ENCODE measurements around the gene SAAL1. TPM values are rescaled to one million over a fixed set of nuclear protein-coding genes. Genes with fewer than 3 reads are reported as not detected.
"Not testable (repeated sequence)": the region's sequence is repeated elsewhere in the genome, so short reads cannot be mapped to it uniquely, and the experiment has no call there.

Gene SAAL1, protein sequence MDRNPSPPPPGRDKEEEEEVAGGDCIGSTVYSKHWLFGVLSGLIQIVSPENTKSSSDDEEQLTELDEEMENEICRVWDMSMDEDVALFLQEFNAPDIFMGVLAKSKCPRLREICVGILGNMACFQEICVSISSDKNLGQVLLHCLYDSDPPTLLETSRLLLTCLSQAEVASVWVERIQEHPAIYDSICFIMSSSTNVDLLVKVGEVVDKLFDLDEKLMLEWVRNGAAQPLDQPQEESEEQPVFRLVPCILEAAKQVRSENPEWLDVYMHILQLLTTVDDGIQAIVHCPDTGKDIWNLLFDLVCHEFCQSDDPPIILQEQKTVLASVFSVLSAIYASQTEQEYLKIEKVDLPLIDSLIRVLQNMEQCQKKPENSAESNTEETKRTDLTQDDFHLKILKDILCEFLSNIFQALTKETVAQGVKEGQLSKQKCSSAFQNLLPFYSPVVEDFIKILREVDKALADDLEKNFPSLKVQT
- 14.0 TPM for polyA plus RNA-seq (2013, experiment 1 of 2; ENCODE audit: insufficient read length)
- polyA plus RNA-seq (2013, experiment 2 of 2; ENCODE audit: insufficient read length) = 15.0 TPM

GRCh38 chr11:18105802-18106574 is at the start of gene SAAL1:
Gene SAAL1, minus strand, starts transcription at chr11:18106082. Its CDS starts 41 bp downstream, at chr11:18106041.
- DNase-seq = peak; percentile 88

- no peak for DNase-seq
Observed at GRCh38 chr11:18151581-18151980, 45.7 kb upstream of the SAAL1 start.

DNA sequence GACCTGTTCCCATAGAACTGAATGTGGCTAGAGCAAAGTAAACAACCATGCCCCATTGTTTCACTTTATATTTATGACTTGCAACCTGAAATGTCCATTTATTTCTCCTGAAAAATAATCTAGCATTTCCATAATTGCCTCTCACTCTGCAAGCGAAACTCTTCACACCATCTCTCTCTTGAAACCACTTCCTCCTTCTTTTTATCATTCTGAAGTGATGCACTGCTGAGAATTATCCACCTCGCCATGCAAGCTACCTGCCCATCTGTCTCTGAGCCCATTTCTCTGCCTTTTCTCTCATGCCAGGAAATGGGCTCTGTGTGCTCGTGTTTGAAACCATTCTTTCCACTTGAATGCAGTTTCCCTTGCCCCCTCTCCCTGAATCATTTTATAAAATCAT is 40.0 kb upstream of the SAAL1 start:
- no peak for DNase-seq

DNA sequence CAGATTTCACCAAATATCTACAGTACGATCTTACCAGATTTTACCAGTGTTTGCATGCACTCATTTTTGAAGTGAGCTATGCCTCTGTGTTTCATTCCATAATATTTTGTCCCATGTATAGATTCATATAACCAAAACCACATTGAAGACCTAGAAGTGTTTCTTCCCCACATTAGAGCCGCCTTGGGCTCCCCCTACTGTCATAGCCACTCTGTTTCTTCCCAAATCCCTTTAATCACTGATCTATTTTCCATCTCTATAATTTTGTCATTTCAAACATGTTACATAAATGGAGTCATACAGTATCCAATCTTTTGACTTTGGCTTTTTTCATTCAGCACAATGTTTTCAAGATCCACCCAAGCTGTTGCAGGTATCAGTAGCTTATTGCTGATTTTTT is 39.1 kb upstream of the SAAL1 start:
- DNase-seq = no peak

GRCh38 chr11:18144243-18144642 is 38.4 kb upstream of the SAAL1 start:
- peak; percentile 6 for DNase-seq

DNA sequence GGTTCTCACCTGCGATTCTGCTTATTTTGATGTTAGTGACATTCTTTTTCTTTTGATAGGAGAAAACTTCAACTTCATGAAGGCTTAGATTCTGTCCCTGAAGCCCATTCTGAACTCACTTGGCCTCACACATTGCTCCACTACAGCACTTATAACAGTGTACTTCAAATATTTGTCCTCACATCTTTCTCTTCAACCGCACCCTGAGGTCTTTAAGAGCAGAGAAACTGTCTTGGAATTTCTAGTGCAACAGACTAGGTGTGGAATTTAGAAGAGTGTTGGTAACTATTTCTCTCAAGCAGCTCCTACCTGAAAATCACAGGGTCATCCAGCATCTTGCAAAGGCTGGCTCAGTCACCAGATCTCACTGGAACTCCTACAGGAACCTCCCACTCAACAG is 34.3 kb upstream of the SAAL1 start:
- no peak for DNase-seq

- no peak for DNase-seq
Observed at GRCh38 chr11:18137186-18137800, 31.4 kb upstream of the SAAL1 start.

- no peak for DNase-seq
Observed at GRCh38 chr11:18135308-18135707, 29.4 kb upstream of the SAAL1 start.

GRCh38 chr11:18132341-18132740 is 26.5 kb upstream of the SAAL1 start, which contains the start of gene MRGPRX3:
Gene MRGPRX3, plus strand, starts transcription at chr11:18132571. Its CDS starts 4,632 bp downstream, at chr11:18137203.
- no peak for DNase-seq

GRCh38 chr11:18131115-18131514 is 25.2 kb upstream of the SAAL1 start:
- not testable (repeated sequence) for DNase-seq

DNA sequence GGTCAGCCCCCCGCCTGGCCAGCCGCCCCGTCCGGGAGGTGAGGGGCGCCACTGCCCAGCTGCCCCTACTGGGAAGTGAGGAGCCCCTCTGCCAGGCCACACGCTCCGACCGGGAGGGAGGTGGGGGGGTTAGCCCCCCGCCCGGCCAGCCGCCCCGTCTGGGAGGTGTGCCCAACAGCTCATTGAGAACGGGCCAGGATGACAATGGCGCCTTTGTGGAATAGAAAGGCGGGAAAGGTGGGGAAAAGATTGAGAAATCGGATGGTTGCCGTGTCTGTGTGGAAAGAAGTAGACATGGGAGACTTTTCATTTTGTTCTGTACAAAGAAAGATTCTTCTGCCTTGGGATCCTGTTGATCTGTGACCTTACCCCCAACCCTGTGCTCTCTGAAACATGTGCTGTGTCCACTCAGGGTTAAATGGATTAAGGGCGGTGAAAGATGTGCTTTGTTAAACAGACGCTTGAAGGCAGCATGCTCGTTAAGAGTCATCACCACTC is 15.5 kb upstream of the SAAL1 start:
- not testable (repeated sequence) for DNase-seq

- DNase-seq = peak; percentile 57
Observed at GRCh38 chr11:18115360-18116127, 9.7 kb upstream of the SAAL1 start.

DNA sequence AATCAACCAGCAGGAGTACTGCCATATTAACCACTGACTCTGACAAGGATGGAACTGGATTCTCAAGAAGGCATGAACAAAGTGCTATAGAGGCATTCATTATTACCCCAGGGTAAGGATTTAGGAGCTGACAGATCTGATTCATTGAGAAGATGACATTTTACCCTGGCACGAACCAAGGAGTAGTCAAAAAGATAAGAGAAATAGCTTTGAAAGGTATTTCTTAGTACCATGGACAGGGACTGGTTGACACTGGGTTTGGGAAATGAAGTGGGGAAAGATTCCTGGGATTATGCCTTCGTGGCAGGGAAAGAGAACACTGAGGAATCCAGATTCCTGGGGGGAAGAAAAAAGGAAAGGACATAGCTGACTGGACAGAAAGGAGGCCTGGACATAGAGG is 5.1 kb upstream of the SAAL1 start:
- DNase-seq = peak; percentile 6

- no peak for DNase-seq
Observed at GRCh38 chr11:18108254-18108653, 2.4 kb upstream of the SAAL1 start.

GRCh38 chr11:18106688-18107087 is 806 bp upstream of the SAAL1 start:
- DNase-seq = no peak

- no peak for DNase-seq
Observed at GRCh38 chr11:18105086-18105801, 638 bp downstream of the SAAL1 start.

- DNase-seq = no peak
Observed at GRCh38 chr11:18100926-18101656, 4.8 kb downstream of the SAAL1 start.

DNA sequence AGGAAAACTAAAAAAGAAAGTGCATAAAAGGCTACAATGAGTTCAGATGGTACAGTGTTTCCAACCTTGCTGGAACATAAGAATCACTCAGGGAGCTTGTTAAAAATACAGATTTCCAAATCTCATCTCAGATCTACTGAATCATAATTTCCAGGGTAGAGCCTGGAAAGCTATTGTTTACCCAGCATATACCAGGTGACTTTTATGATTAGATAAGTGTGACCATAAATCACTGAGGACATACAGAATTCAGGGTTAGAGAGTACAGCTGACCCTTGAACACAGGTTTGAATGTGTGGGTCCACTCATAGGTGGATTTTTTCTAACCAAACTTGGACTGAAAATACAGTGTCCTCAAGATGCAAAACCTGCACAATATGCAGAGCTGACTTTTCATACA is 11.9 kb downstream of the SAAL1 start:
- DNase-seq = no peak

- peak; percentile 18 for DNase-seq
Observed at GRCh38 chr11:18091731-18092130, 14.2 kb downstream of the SAAL1 start.

DNA sequence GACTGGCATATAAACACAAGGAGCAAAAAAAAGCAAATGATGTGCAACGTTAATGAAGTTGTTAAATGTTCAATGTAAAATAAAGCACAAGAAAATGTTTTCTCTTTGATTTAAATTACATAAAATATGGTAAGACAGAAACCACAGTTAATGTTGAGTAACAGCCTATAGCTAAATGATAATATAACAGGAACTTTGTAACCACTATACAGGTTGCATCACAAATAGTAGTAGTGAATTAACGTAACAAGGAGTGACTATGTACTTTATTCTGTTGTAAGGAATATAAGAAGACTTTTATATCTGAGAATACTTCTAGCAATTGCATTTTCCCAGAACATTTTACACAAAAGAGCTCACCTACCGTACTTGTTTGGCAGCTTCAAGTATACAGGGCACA is 16.9 kb downstream of the SAAL1 start:
- DNase-seq = no peak
